Measurements from ENCODE around the gene CACUL1.

Gene CACUL1

DNA sequence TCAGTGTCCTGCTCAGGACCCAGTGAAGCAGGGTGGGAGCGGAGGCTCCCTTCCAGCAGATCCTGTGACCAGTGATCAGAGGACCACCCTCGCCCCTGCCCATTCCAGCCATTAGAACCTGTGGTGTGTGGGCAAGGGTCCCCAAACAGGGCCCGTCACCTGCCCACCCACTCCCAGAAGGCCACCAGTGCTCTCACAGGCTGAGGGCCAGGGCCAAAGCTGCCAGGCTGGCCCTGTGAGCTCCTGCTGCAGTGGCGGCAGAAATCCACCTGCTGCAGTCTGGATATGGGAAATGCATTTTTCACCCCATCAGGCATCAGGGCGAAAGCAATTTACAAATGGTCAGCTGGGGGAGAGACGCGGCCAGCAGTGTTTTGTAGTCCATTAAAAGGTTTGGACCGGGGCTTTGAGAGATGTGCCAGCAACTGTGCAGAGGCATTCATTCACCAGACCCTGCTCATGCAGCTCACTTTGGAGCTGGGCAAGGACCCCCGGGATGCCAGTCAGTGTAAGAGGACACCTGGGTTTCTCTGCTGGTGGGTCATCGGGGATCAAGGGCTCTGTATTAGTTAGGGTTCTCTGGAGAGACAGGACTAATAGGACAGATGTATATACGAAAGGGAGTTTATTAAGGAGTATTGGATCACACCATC lies 84.2 kb downstream of the CACUL1 start:
- CTCF ChIA-PET = interaction anchor here (0.6 kb wide), 1 partner anchor 887 kb away, joined by 3 read pairs; no protein-coding TSS in a partner anchor

DNA sequence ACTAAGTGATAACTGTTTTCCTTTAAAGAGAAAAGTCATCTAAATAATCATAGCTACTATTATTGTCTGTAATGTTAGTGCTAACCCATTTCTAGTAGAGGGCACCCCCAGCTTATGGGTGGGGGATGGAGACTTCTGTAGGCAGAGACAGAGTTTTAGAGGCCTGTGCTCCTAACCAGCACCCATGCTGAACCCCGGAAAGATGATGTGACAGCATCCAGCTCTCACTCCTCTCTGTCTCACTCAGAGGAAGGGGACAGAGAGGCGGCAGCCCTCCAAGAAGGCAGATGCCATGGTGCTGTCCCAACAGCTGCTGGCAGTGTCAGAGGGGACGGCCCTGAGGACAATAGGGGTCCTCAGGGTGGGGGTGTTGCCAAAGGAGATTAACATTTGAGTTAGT lies 84.9 kb downstream of the CACUL1 start:
- H3K27ac ChIP-seq = no peak overlapping the region
- CTCF ChIA-PET = no interaction called here
- no peak for DNase-seq (ENCODE audit: low spot score)
- TF ChIP-seq, protein P1, sequence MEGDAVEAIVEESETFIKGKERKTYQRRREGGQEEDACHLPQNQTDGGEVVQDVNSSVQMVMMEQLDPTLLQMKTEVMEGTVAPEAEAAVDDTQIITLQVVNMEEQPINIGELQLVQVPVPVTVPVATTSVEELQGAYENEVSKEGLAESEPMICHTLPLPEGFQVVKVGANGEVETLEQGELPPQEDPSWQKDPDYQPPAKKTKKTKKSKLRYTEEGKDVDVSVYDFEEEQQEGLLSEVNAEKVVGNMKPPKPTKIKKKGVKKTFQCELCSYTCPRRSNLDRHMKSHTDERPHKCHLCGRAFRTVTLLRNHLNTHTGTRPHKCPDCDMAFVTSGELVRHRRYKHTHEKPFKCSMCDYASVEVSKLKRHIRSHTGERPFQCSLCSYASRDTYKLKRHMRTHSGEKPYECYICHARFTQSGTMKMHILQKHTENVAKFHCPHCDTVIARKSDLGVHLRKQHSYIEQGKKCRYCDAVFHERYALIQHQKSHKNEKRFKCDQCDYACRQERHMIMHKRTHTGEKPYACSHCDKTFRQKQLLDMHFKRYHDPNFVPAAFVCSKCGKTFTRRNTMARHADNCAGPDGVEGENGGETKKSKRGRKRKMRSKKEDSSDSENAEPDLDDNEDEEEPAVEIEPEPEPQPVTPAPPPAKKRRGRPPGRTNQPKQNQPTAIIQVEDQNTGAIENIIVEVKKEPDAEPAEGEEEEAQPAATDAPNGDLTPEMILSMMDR (conservative IDR thresholded peaks at IDR 0.05; ENCODE audit: low read depth) = no peak
- POLR2A ChIA-PET (ENCODE audit: low non-redundant PET) = no interaction called here

More for the DNA sequence above, 84.2 kb downstream of the CACUL1 start:
- POLR2A ChIA-PET (ENCODE audit: low non-redundant PET) = no interaction called here
- TF ChIP-seq, protein P1 (conservative IDR thresholded peaks at IDR 0.05; ENCODE audit: low read depth) = no peak
- no peak overlapping the region for H3K27ac ChIP-seq
- no peak for DNase-seq (ENCODE audit: low spot score)

DNA sequence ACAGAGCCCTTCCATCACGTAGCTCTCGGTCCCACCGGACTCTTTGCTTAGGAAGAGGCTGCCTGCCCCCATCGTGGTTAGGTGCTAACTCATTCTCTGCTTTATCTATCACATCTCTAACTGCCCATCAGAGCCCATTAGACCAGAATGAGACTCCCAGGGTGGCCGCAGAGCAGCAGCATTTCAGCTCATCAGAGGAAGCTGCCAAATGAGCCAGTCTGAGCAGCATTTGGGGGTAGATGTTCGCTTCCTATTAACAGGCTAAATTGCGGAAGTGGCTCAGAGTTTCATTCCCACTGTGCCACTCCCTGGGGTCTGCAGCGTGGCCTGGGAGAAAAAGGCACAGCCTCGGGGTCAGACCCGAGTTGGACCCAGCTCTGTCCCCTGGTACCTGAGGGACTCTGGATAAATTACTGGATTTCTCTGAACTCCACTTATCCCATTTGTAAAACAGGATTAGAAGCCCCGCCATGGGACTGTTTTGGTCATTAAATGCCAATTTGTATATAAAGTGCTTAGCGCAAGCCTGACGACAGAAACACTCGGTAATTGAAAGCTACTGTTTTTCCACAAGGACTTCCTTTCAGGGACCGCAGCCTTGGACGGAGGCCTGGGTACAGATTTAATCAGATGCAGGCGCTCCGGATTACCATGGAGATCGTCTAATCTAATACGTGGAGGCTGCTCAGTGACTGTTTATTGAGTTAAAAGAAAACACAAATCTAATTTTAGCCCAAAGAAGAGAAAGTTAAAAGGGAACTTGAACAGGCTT lies 85.6 kb downstream of the CACUL1 start:
- CTCF ChIA-PET = interaction anchor here (0.6 to 0.8 kb wide), 4 partner anchors 33 to 1003 kb away, joined by 3 read pairs; no protein-coding TSS in a partner anchor
- TF ChIP-seq, protein P1 (conservative IDR thresholded peaks at IDR 0.05; ENCODE audit: low read depth) = no peak
- no peak for DNase-seq (ENCODE audit: low spot score)
- no peak overlapping the region for H3K27ac ChIP-seq
- POLR2A ChIA-PET (ENCODE audit: low non-redundant PET) = no interaction called here

DNA sequence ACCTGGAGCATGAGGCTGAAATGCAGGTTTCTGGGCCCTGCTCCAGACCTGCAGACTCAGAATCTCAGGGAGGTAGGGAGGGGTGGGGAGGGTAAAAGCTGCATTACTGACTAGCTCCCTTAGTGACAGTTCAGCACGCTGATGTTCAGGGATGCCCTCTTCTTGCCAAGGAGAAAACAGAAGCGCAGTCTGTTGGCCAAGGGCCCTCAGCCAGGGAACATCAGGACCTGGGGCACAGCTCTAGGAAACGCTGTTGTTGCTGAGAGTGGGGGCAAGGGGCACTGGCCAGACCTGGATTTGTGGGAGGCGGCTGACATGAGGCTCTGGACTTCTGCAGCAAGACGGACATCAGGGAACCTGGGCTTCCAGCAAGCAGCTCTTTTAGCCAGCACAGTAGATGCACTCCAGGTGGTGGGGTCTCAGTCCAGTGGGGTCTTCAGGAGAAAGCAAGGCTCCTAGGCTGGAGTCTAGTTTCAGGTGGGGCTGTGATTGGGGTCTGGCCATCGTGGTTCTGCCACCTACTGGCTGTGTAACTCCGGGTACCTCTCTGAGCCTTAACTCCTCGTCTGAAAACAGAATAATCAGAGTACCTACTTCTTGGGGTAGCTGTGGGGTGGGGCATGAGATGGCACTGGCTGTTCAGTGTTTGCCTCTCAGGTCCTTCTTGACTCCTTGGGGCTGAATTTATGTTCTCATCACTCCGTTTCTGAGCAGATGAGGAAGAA lies 86.4 kb downstream of the CACUL1 start:
- ChIA-PET CTCF (interaction anchor here (0.6 to 0.8 kb wide), 6 partner anchors 32 to 1148 kb away, joined by 3 to 4 read pairs (median 3); no protein-coding TSS in a partner anchor), POLR2A (ENCODE audit: low non-redundant PET) (no interaction called here)
- H3K27ac ChIP-seq = no peak overlapping the region
- TF ChIP-seq, protein P1 (conservative IDR thresholded peaks at IDR 0.05; ENCODE audit: low read depth) = no peak
- DNase-seq (ENCODE audit: low spot score) = no peak

DNA sequence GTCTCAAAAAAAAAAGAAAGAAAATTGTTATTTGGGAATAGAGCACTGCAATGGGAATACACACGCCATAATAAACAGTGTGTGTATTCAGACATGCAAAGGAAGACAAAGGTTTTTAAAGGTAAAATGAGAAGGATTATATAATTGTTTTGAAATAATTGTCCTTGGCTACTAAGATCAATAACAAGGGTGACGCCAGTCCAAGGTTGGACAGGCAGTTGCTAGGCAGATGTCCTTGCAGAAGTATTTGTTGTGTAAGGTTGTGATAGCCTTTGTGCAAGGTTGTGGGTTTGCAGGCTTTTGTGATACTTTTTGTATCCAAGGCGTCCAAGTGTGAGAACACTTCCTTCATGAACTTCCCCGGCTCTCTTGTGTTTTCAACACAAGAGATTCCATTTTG lies 87.0 kb downstream of the CACUL1 start:
- H3K27ac ChIP-seq = no peak overlapping the region
- ChIA-PET CTCF (interaction anchor here (0.6 to 0.7 kb wide), 2 partner anchors 175 to 1147 kb away, joined by 3 to 4 read pairs; no protein-coding TSS in a partner anchor), POLR2A (ENCODE audit: low non-redundant PET) (no interaction called here)
- TF ChIP-seq, protein P1 (conservative IDR thresholded peaks at IDR 0.05; ENCODE audit: low read depth) = no peak
- DNase-seq (ENCODE audit: low spot score) = no peak

DNA sequence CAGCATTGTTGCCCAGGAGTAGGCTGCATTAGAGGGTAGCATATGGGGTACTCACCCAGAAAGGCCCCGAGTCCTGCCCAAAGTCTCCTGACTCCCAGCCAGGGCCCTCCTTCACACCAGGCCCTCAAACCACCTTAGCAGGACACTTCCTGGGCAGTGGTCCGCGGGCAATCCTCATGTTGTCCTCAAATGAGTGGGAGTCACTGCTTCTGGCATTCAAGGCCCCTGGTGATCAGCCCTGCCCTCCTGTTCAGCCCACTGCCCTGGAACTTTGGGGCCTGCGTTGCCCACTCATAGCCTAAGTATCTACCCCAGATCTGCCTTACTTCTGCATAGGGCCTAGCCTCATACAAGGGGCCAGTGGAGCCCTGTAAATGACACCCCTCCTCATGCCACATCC lies 88.4 kb downstream of the CACUL1 start:
- TF ChIP-seq, protein P1 (conservative IDR thresholded peaks at IDR 0.05; ENCODE audit: low read depth) = no peak
- ChIA-PET CTCF (no interaction called here), POLR2A (ENCODE audit: low non-redundant PET) (no interaction called here)
- no peak overlapping the region for H3K27ac ChIP-seq
- no peak for DNase-seq (ENCODE audit: low spot score)

All from RWPE1 (cell line).